CD14-positive monocyte (primary cell): ENCODE data around the gene TMBIM4. TPM values are rescaled to one million over a fixed set of nuclear protein-coding genes. Genes with fewer than 3 reads are reported as not detected.

Experiments
- DNase-seq, 3 donors: peaks; one replicate each; pipeline ENCODE4 v3.0.0-alpha.2; 2011 to 2022
- H2AFZ ChIP-seq: 2 replicates; pipeline ENCODE4 v1.6.0; 2012; ENCODE audit warnings: mild to moderate bottlenecking, low read depth, low read length, inconsistent platforms; ENCODE audit not compliant: insufficient read depth, poor library complexity, severe bottlenecking
- H3K27ac ChIP-seq, 2 donors: 1 replicate in 1 of 2; 2 replicates in 1 of 2; pipeline ENCODE4 v1.5.1; 2012 to 2013; ENCODE audit warnings: low read length in 2 of 2, control low read depth in 1 of 2, inconsistent platforms in 1 of 2, low read depth in 1 of 2, mild to moderate bottlenecking in 1 of 2
- H3K27me3 ChIP-seq, 2 donors: one replicate each; pipeline versions ENCODE4 v1.6.0 to v1.6.1; 2011 to 2013; ENCODE audit warnings: low read length in 2 of 2; ENCODE audit not compliant: control insufficient read depth in 2 of 2, insufficient read depth in 2 of 2
- H3K36me3 ChIP-seq, 2 donors: replicated peaks in 1 of 2; 1 replicate in 1 of 2; 2 replicates in 1 of 2; pipeline versions ENCODE4 v1.5.1 to v1.6.1; 2012 to 2013; ENCODE audit warnings: low read length in 2 of 2, control low read depth in 1 of 2, inconsistent platforms in 1 of 2, mild to moderate bottlenecking in 1 of 2; ENCODE audit not compliant: insufficient read depth in 2 of 2, control insufficient read depth in 1 of 2
- H3K4me1 ChIP-seq, 2 donors: 1 replicate in 1 of 2; 2 replicates in 1 of 2; pipeline versions ENCODE4 v1.5.1 to v1.6.1; 2012 to 2013; ENCODE audit warnings: low read length in 2 of 2, control low read depth in 1 of 2, inconsistent platforms in 1 of 2, mild to moderate bottlenecking in 1 of 2, moderate library complexity in 1 of 2; ENCODE audit not compliant: insufficient read depth in 2 of 2, control insufficient read depth in 1 of 2
- H3K4me2 ChIP-seq: replicated peaks from 2 replicates; pipeline ENCODE3; 2012; ENCODE audit warnings: low read length, moderate library complexity, mild to moderate bottlenecking; ENCODE audit not compliant: poor library complexity, severe bottlenecking; ENCODE audit errors: extremely low read depth
- H3K4me3 ChIP-seq, 3 experiments: fragments of 200-600 bp in 1 of 3; sonication (generic) in 1 of 3; replicated peaks in 1 of 3; 1 replicate in 2 of 3; 2 replicates in 1 of 3; pipeline ENCODE4 v1.5.1; 2011 to 2013; ENCODE audit warnings: low read length in 3 of 3, mild to moderate bottlenecking in 3 of 3, control low read depth in 2 of 3, low read depth in 2 of 3, inconsistent platforms in 1 of 3, moderate library complexity in 1 of 3
- H3K79me2 ChIP-seq: 2 replicates; pipeline ENCODE4 v1.6.0; 2012; ENCODE audit warnings: mild to moderate bottlenecking, control low read depth, inconsistent platforms, low read length, moderate library complexity; ENCODE audit not compliant: insufficient read depth
- H3K9ac ChIP-seq: 2 replicates; pipeline ENCODE4 v1.6.0; 2017; ENCODE audit warnings: low read length, mild to moderate bottlenecking; ENCODE audit not compliant: insufficient read depth, poor library complexity, severe bottlenecking
- H3K9me3 ChIP-seq, 2 donors: replicated peaks in 1 of 2; 1 replicate in 1 of 2; 2 replicates in 1 of 2; pipeline versions ENCODE4 v1.5.1 to v1.6.1; 2012 to 2013; ENCODE audit warnings: low read length in 2 of 2, control low read depth in 1 of 2; ENCODE audit not compliant: control insufficient read depth in 1 of 2, insufficient read depth in 1 of 2
- H4K20me1 ChIP-seq: 2 replicates; pipeline ENCODE4 v1.6.0; 2012; ENCODE audit warnings: mild to moderate bottlenecking, low read length, control low read depth, moderate library complexity; ENCODE audit not compliant: insufficient read depth
- H3K27ac Mint-ChIP-seq, 7 donors: one replicate each; pipeline ENCODE4 v1.8.0; 2020; ENCODE audit warnings: mild to moderate bottlenecking in 7 of 7, mixed read lengths in 7 of 7, moderate library complexity in 6 of 7, inconsistent platforms in 2 of 7
- H3K27me3 Mint-ChIP-seq, 3 donors: one replicate each; pipeline ENCODE4 v1.8.0; 2021 to 2022; ENCODE audit warnings: low read depth in 3 of 3, mild to moderate bottlenecking in 3 of 3, mixed read lengths in 3 of 3, moderate library complexity in 3 of 3, inconsistent platforms in 1 of 3
- H3K36me3 Mint-ChIP-seq, 2 donors: one replicate each; pipeline ENCODE4 v1.8.0; 2020; ENCODE audit warnings: mixed read lengths in 2 of 2, inconsistent platforms in 1 of 2, mild to moderate bottlenecking in 1 of 2
- H3K4me1 Mint-ChIP-seq: one replicate; pipeline ENCODE4 v1.8.0; 2020; ENCODE audit warnings: mild to moderate bottlenecking, mixed read lengths
- H3K4me3 Mint-ChIP-seq, 2 donors: one replicate each; pipeline ENCODE4 v1.8.0; 2020; ENCODE audit warnings: mild to moderate bottlenecking in 2 of 2, mixed read lengths in 2 of 2, moderate library complexity in 1 of 2
- H3K9me3 Mint-ChIP-seq, 7 donors: one replicate each; pipeline ENCODE4 v1.8.0; 2020 to 2022; ENCODE audit warnings: mixed read lengths in 7 of 7, mild to moderate bottlenecking in 6 of 7, moderate library complexity in 6 of 7, inconsistent platforms in 2 of 7
- WGBS: methylation state at CpG from one replicate; pipeline ENCODE4 v1.1.5; 2013; ENCODE audit warnings: missing lambda C conversion rate; ENCODE audit not compliant: insufficient coverage; 5-methylcytosine and 5-hydroxymethylcytosine counted together
- intact Hi-C, 2 donors: fragments of 100-400 bp; cut with micrococcal nuclease; formaldehyde crosslinking; loops; one replicate each; pipeline versions ENCODE4 v1.15.0 to v1.15.1; 2023
- polyA plus RNA-seq, 3 donors: library from polyadenylated mRNA; depleted of rRNA in 1 of 3; unstranded in 2 of 3; stranded (reverse) in 1 of 3; fragments of 300-500 nt in 2 of 3; fragments of >200 nt in 1 of 3; fragmentation: Illumina TruSeq in 2 of 3; gene quantifications; 1 replicate in 2 of 3; 2 replicates in 1 of 3; pipeline ENCODE4 v1.2.3, GENCODE V29; 2012 to 2021
- TF ChIP-seq, protein P1 (sequence below): fragments of 200-600 bp; IDR thresholded peaks from one replicate; pipeline ENCODE4 v1.8.0; 2022; ENCODE audit warnings: antibody characterized with exemption, mild to moderate bottlenecking

The TMBIM4 gene
- polyA plus RNA-seq, 3 donors: 153 to 823 (median 694) TPM

GRCh38 chr12:66118240-66118891 is 51.4 kb downstream of the TMBIM4 start:
- intact Hi-C loops: no loop called here
- H3K9ac ChIP-seq: no peak overlapping the region
- H2AFZ ChIP-seq: no peak overlapping the region
- no peak overlapping the region for H3K27ac ChIP-seq
- 100% methylated on average over 1 of the region's 9 CpGs for WGBS
- Mint-ChIP-seq H3K4me3 (no peak overlapping the region), H3K27me3 (peaks cover 0 to 2% (median 0%) of the 10 kb centered on the region in 3 donors), H3K27ac (no peak overlapping the region), H3K9me3 (peaks cover 0 to 2% (median 0%) of the 10 kb centered on the region in 7 donors), H3K4me1 (peaks cover 11% of the 10 kb centered on the region), H3K36me3 (peaks cover 23 to 39% of the 10 kb centered on the region in 2 donors)
- H3K36me3 ChIP-seq: peaks cover 26 to 51% of the 10 kb centered on the region in 2 donors
- H3K4me1 ChIP-seq: peaks cover 8 to 15% of the 10 kb centered on the region in 2 donors
- no peaks in the 10 kb centered on the region for H3K27me3 ChIP-seq
- no peaks in the 10 kb centered on the region for H3K79me2 ChIP-seq
- no peak overlapping the region for H3K4me3 ChIP-seq
- TF ChIP-seq, protein P1, sequence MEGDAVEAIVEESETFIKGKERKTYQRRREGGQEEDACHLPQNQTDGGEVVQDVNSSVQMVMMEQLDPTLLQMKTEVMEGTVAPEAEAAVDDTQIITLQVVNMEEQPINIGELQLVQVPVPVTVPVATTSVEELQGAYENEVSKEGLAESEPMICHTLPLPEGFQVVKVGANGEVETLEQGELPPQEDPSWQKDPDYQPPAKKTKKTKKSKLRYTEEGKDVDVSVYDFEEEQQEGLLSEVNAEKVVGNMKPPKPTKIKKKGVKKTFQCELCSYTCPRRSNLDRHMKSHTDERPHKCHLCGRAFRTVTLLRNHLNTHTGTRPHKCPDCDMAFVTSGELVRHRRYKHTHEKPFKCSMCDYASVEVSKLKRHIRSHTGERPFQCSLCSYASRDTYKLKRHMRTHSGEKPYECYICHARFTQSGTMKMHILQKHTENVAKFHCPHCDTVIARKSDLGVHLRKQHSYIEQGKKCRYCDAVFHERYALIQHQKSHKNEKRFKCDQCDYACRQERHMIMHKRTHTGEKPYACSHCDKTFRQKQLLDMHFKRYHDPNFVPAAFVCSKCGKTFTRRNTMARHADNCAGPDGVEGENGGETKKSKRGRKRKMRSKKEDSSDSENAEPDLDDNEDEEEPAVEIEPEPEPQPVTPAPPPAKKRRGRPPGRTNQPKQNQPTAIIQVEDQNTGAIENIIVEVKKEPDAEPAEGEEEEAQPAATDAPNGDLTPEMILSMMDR: no peak
- no peak for DNase-seq
- H3K9me3 ChIP-seq: no peaks in the 10 kb centered on the region
- H4K20me1 ChIP-seq: no peaks in the 10 kb centered on the region
- H3K4me2 ChIP-seq: no peak overlapping the region

DNA sequence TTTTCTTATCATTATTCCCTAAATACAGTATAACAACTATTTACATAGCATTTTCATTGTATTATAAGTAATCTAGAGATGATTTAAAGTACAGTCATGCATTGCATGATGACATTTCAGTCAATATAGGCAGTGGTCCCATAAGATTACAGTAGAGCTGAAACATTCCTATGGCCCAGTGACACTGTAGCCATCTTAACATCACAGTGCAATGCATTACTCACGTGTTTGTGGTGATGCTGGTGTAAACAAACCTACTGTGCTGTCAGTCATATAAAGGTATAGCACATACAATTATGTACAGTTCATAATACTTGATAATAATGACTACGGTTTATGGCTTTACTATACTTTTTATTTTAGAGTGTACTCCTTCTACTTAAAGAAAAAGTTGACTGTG is 52.6 kb downstream of the TMBIM4 start:
- Histone ChIP-seq H3K4me1 (peaks cover 8 to 15% of the 10 kb centered on the region in 2 donors), H3K9ac (no peak overlapping the region), H3K4me3 (no peak overlapping the region), H3K9me3 (no peaks in the 10 kb centered on the region), H3K27me3 (no peaks in the 10 kb centered on the region), H3K79me2 (no peaks in the 10 kb centered on the region), H3K36me3 (peaks cover 14 to 39% of the 10 kb centered on the region in 2 donors), H3K4me2 (no peak overlapping the region), H3K27ac (no peak overlapping the region), H4K20me1 (no peaks in the 10 kb centered on the region), H2AFZ (no peak overlapping the region)
- TF ChIP-seq, protein P1: no peak
- Mint-ChIP-seq H3K27ac (no peak overlapping the region), H3K9me3 (peaks cover 0 to 2% (median 0%) of the 10 kb centered on the region in 7 donors), H3K4me1 (peaks cover 11% of the 10 kb centered on the region), H3K36me3 (peaks cover 16 to 28% of the 10 kb centered on the region in 2 donors), H3K27me3 (peaks cover 0 to 2% (median 0%) of the 10 kb centered on the region in 3 donors), H3K4me3 (no peak overlapping the region)
- DNase-seq: no peak
- no CpG with 5 or more reads among the region's 2 CpGs for WGBS
- intact Hi-C loops: no loop called here
